ENCODE data around the gene OR6S1.
"Not testable (repeated sequence)": the region's sequence is repeated elsewhere in the genome, so short reads cannot be mapped to it uniquely, and the experiment has no call there.

OR6S1 gene

DNA sequence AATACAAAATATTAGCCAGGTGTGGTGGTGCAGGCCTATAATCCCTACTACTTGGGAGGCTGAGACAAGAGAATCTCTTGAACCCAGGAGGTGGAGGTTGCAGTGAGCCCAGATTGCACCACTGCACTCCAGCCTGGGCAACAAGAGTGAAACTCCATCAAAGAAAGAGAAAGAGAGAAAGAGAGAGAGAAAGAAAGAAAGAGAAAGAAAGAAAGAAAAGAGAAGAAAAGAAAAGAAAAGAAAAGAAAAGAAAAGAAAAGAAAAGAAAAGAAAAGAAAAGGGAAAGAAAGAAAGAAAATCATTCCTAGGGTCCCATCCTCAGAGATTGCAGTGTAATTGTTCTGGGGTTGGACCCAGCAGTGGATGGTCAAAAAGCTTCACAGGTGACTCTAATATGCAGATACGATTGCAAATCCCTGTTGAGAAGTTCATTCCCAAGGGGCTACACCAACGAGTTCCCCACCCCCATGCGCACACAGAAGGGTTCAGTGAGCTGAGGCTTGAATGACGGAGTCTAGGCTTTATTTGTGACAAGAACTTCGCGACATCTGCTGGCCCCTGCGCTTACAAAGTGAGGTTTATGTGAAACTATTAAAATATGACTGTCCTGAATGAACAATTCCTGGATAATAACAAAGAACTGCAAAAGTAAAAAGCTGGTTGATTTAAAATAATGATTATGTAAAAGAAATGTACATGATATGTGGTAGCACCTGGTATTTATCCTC is 32.9 kb downstream of the OR6S1 start:
- no peak for DNase-seq

DNA sequence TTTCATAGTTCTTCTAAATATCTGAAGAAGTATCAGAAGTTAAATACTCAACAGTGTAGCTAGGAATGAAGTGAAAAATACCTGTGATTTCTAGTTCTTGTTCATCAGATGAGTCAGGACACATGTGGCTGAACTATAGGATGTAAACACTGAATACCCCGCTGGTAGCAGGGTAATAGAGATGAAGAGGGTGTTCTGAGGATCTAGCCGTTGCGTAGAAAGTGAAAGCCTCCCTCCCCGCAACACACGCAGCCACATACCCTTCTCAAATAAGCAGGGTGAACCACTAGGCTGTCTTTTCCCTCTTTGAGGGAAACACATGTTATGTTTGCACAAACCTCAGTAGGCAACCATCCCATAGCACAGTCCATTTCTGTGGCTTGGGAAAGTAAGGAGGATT is 33.9 kb downstream of the OR6S1 start:
- no peak for DNase-seq

DNA sequence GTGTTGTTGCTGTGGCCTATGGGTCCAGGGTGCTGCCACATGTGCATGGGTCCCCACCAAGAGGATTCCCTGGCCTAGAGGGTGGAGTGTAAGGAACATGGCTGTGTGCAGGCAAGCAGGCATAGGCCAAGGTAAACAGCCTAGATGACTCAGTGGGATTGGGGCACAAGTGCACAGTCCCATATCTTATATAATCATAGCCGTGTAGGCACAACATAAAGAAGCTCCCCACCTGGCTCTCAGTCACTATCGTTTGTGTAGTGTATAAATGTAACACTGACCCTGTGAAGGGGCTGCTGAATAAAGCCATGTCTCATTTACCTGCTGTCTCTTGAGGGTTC is 34.6 kb downstream of the OR6S1 start:
- DNase-seq: no peak

DNA sequence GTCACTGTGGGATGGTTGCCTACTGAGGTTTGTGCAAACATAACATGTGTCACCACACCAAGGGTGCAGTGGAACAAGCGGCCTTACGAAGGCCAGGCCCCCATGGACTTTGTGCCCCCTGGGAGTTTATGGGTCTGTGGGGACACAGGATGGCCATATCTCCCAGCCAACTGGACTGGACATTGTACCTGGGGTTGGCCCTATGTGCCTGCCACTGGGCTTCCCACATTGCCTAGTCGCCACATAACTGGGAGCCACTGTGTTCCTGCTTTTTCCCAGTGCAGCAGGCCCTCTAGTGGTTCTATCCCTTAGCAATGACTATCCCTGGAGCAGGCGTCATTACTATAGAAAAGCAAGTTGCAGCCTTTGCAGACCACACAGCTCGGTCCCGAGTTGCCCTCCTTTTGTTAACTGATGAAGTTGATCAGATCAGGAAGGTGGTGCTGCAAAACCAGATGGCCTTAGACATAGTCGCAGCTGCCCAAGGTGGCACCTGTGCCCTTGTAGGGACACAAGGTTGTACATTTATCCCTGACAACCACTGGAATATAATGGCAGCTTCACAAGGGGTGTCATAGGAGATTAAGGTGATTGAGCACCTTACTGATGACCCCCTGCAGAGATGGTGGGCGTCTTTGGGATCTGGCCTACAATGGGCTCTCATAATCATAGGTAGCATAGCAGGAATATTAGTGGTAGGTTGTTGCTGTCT is 35.1 kb downstream of the OR6S1 start:
- peak; percentile 1 for DNase-seq

DNA sequence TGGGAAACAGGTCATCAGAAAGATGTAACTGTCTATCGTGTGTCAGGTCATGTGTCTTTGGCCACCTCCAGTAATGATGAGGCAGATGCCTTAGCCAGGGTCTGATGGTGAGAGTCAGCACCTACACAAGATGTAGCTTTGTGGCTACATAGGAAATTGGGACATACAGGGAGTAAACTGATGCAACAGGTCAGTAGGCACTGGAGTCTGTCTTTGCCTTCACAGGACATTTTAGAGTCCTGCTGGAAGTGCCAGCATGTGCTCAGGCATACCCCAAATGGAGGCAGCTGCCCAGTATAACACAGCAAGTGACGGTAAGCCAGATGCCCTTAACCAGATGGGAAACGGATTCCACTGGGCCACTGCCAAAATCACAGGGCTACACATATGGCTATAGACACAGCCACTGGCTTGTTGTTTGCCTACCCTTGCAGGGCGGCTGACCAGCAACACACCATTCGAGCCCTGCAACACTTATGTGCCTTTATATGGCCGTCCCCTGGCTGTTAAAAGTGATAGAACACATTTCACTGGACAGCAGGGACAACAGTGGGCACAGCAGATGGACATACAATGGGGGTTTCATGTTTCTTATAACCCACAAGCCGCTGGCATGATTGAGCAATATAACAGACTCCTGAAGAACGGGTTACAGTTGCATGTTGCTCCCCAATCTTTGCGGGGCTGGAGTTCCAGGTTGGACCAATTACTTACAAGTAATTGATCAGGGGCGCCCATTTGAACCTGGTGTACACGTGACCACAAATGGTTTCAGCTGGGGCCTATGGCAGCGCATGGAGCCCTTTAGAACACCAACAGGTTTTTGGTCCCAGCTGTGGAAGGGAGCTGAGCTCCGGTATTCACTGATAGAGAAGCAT is 37.4 kb downstream of the OR6S1 start:
- DNase-seq: no peak

DNA sequence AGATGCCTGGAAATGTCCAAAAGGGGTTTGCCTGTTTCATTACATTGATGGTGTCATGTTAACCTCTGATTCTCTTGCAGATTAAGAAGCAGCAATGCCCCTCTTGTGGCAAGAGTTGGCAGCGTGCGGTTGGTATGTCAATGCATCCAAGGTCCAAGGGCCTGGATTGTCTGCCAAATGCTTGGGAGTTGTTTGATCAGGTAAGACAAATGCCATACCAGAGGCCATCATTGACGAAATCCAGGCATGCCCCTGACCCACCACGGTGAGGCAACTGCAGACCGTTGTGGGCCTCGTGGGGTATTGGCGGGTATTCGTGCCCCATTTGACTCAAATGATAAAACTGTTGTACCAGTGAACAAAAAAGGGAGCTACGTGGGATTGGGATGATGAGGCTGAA is 38.9 kb downstream of the OR6S1 start:
- DNase-seq: no peak

DNA sequence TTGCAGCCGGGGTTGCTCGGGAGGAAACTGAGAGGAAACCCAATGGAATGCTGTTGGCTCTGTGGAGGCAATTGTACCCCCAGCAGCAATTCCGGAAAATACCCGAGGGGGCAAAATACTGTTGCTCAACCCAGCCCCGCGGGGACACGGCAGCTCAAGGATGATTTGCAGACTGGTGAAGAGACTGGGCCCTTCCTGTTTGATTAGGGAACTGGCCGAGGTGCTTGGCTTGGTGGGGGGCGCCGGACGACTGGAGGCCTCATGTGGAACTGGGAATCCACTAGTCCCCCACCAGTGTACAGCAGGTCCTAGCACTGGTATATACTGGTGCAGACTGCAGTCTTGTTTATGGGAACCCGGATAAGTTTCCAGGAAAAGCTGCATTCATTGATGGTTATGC is 40.0 kb downstream of the OR6S1 start:
- DNase-seq: no peak

DNA sequence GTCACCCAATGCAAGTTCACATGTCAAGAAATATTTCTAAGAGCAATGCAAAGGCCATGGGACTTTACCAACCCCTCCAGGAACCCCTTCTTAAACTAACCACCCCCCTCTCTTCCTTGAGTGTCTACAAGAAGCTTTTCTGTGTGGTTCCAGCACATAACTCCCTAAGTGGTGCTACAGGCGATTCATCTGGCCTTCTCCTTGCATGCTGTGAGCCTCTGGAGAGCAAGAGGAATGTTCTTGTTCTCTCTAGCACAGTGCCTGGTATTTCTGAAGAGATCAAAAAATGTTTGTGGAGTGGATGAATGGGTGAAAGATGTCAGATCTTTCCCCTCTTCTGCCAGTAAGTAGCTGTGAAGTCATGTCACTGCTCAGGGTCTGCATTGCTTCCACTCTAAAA is 44.4 kb downstream of the OR6S1 start:
- DNase-seq: no peak

DNA sequence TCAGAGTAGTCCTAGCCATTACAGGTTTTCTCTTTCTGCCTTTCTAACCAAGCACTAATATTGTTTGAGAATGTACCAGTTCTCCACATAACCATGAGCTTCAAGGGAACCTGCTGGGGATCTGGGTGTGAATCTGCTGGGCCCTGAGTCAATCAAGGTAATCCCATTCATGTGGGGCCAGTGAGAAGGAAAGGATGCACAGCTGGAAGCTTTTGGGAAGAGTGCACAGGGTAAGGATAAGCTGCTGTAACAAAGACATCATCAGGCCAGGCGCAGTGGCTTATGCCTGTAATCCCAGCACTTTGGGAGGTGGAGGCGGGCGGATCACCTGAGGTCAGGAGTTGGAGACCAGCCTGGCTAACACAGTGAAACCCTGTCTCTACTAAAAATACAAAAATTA is 45.8 kb downstream of the OR6S1 start:
- not testable (repeated sequence) for DNase-seq

DNA sequence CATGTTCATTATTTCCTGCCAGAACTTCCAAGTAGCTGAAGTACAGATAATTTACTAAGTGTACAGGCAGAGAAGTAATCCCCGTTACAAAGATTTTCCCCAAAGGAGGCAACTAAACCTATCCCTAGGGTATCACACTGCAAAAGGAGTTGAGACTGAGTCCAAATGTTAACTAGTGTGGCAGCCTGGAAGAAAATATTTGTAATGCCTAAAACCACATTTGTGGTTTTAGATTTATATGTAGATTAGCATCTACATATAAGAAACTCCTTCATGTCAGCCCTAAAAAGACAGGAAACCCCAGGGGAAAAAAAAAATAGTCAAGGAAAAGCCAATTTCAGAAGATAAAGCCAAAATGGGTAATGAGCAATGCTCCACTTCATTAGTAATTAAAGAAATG is 48.9 kb downstream of the OR6S1 start:
- DNase-seq: no peak

DNA sequence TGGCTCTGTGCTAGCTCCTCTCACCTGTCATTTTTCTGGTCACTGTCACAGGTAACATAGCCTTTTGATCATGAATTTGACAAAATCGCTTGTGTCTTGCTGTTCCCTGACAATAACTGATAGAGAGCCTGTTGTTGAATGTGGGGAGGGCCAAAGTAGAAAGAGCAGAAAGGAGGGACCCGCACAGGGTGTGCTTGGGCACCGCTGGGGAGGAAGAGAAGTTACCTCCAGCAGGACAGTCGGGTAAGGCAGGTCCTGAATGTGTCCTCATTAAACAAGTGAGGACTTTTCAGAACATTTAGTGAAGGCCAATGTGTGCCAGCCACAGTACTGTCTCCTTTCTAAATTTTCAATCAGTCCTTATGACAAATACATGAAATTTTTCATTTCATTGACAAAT is 50.3 kb downstream of the OR6S1 start, which contains the start of gene RNASE12:
RNASE12 (minus strand) TSS at position 142 of the 400 bp plus-strand sequence. CDS start 653 bp downstream, outside the sequence.
- DNase-seq: no peak

Measured in kidney glomerular epithelial cell (primary cell).